Measurements from ENCODE around the gene VTI1A. TPM values are rescaled to one million over a fixed set of nuclear protein-coding genes. Genes with fewer than 3 reads are reported as not detected.

The VTI1A gene
- total RNA-seq, 2 donors from 2014 or later = 34.1 to 38.6 TPM

GRCh38 chr10:112741830-112742402 lies 294.9 kb downstream of the VTI1A start:
- Histone ChIP-seq H3K27me3 (no peaks in the 10 kb centered on the region), H3K27ac (peak overlapping the region; percentile 34), H3K9me3 (no peaks in the 10 kb centered on the region), H3K9ac (ENCODE audit: low read depth in 2 of 2, low read length in 2 of 2) (peak overlapping the region in 1 of 2 donors; percentile 4), H3K4me3 (no peak overlapping the region), H3K4me1 (peaks cover 21% of the 10 kb centered on the region), H3K36me3 (no peaks in the 10 kb centered on the region)
- peak; percentile 52 for DNase-seq
- intact Hi-C loops (cut with DNase I) = no loop called here
- TF ChIP-seq CTCF (IDR thresholded peaks at IDR 0.05) = no peak

GRCh38 chr10:112744181-112745096 lies 297.4 kb downstream of the VTI1A start:
- Histone ChIP-seq H3K9ac (ENCODE audit: low read depth in 2 of 2, low read length in 2 of 2) (no peak overlapping the region), H3K4me1 (peaks cover 21% of the 10 kb centered on the region), H3K36me3 (no peaks in the 10 kb centered on the region), H3K4me3 (no peak overlapping the region), H3K27me3 (no peaks in the 10 kb centered on the region), H3K27ac (peak overlapping the region; percentile 54), H3K9me3 (no peaks in the 10 kb centered on the region)
- DNase-seq = peak; percentile 45
- intact Hi-C loops (cut with DNase I) = no loop called here
- TF ChIP-seq CTCF (IDR thresholded peaks at IDR 0.05) = no peak

- Histone ChIP-seq H3K4me1 (peaks cover 18% of the 10 kb centered on the region), H3K9ac (ENCODE audit: low read depth in 2 of 2, low read length in 2 of 2) (no peak overlapping the region), H3K4me3 (no peak overlapping the region), H3K27me3 (no peaks in the 10 kb centered on the region), H3K36me3 (no peaks in the 10 kb centered on the region), H3K9me3 (no peaks in the 10 kb centered on the region), H3K27ac (no peak overlapping the region)
- no peak for DNase-seq
- no peak for TF ChIP-seq CTCF (IDR thresholded peaks at IDR 0.05)
- intact Hi-C loops (cut with DNase I) = no loop called here
These were observed 299.3 kb downstream of the VTI1A start for GRCh38 chr10:112746329-112746728.

GRCh38 chr10:112750427-112751167 lies 303.6 kb downstream of the VTI1A start:
- Histone ChIP-seq H3K36me3 (no peaks in the 10 kb centered on the region), H3K27ac (peak overlapping the region; percentile 63), H3K27me3 (no peaks in the 10 kb centered on the region), H3K4me1 (peaks cover 4% of the 10 kb centered on the region), H3K9ac (ENCODE audit: low read depth in 2 of 2, low read length in 2 of 2) (peak overlapping the region in 1 of 2 donors; percentile 49), H3K4me3 (no peak overlapping the region), H3K9me3 (no peaks in the 10 kb centered on the region)
- TF ChIP-seq CTCF (IDR thresholded peaks at IDR 0.05) = no peak
- intact Hi-C loops (cut with DNase I) = no loop called here
- no peak for DNase-seq

- Histone ChIP-seq H3K4me1 (no peaks in the 10 kb centered on the region), H3K9me3 (no peaks in the 10 kb centered on the region), H3K27ac (no peak overlapping the region), H3K36me3 (no peaks in the 10 kb centered on the region), H3K4me3 (no peak overlapping the region), H3K27me3 (no peaks in the 10 kb centered on the region), H3K9ac (ENCODE audit: low read depth in 2 of 2, low read length in 2 of 2) (no peak overlapping the region)
- TF ChIP-seq CTCF (IDR thresholded peaks at IDR 0.05) = no peak
- DNase-seq = no peak
- intact Hi-C loops (cut with DNase I) = no loop called here
These were observed 304.6 kb downstream of the VTI1A start for GRCh38 chr10:112751651-112752050.
